OCI-M2 (cell line): ENCODE results near the gene EXOC3L1.

ENCODE experiments used
- DNase-seq: peaks from one replicate; lab custom pipeline; 2025; ENCODE audit not compliant: unreplicated experiment; lab: John Stamatoyannopoulos, UW

The EXOC3L1 gene

GRCh38 chr16:67165121-67166078 lies 24.5 kb downstream of the EXOC3L1 start:
- no peak for DNase-seq

- no peak for DNase-seq
Measured at GRCh38 chr16:67164599-67165061, 25.3 kb downstream of the EXOC3L1 start, which contains the start of gene HSF4. Gene HSF4, plus strand, starts transcription at chr16:67164745. Its CDS starts 67 bp downstream, at chr16:67164812.

GRCh38 chr16:67163999-67164558 lies 25.9 kb downstream of the EXOC3L1 start:
- DNase-seq, result no peak

GRCh38 chr16:67163164-67163998 lies 26.6 kb downstream of the EXOC3L1 start:
- no peak for DNase-seq

GRCh38 chr16:67162506-67163163 lies 27.3 kb downstream of the EXOC3L1 start:
- no peak for DNase-seq

- DNase-seq, result no peak
Measured at GRCh38 chr16:67161595-67162058, 28.3 kb downstream of the EXOC3L1 start.

- DNase-seq, result no peak
Measured at GRCh38 chr16:67158637-67159600, 31.0 kb downstream of the EXOC3L1 start.

GRCh38 chr16:67157892-67158635 lies 31.9 kb downstream of the EXOC3L1 start:
- DNase-seq, result no peak

- no peak for DNase-seq
Measured at GRCh38 chr16:67157106-67157748, 32.7 kb downstream of the EXOC3L1 start.

- no peak for DNase-seq
Measured at GRCh38 chr16:67156143-67156844, 33.6 kb downstream of the EXOC3L1 start.

GRCh38 chr16:67155295-67156142 lies 34.4 kb downstream of the EXOC3L1 start:
- DNase-seq, result no peak

- no peak for DNase-seq
Measured at GRCh38 chr16:67154578-67155294, 35.2 kb downstream of the EXOC3L1 start.

GRCh38 chr16:67151431-67152097 lies 38.4 kb downstream of the EXOC3L1 start:
- DNase-seq, result no peak

GRCh38 chr16:67150833-67151396 lies 39.0 kb downstream of the EXOC3L1 start, which contains the start of gene B3GNT9:
Gene B3GNT9, minus strand, starts transcription at chr16:67150998. Its CDS starts 513 bp downstream, at chr16:67150485.
- DNase-seq, result no peak
